ENCODE measurements around the gene VIPAS39.

The VIPAS39 gene

DNA sequence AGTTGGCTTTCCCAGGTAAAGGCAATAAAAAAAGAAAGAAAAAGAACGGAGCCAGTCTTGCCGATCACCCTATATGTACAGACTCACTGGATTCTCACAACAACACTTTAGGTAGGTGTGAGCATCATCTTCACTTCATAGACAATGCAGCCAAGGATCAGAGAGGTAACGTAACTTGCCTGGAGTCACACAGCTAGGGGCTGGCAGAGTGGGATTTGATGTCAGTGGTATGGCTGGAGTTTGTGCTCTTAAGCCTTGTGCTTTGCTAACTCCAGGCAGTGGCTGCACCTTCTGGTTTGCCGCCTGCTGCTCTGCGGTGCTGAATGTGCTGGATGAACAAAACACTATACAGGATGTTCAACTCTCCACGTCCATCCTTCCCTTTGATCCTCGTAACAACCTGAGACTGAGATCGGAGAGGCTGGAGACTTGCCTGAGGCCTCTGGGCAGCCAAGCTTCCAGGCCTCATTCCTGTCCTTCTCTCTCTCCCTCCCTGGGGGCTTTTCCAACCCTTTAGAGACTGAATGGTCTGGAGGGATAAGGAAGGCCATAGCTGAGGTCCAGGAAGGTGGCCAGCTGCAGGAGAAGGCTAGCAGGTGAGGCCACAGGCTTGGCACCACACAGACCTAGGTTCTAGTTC lies 33.1 kb upstream of the VIPAS39 start:
- TF ChIP-seq GLI4 (tag by site-specific recombination; IDR thresholded peaks at IDR 0.05) (no peak), ZNF366 (tag by site-specific recombination; conservative IDR thresholded peaks at IDR 0.05) (no peak), ZNF354C (tag by site-specific recombination; IDR thresholded peaks at IDR 0.05; ENCODE audit: borderline replicate concordance, low read depth) (no peak), SCRT1 (tag by site-specific recombination; IDR thresholded peaks at IDR 0.05; ENCODE audit: borderline replicate concordance) (no peak), ZNF596 (tag by site-specific recombination; IDR thresholded peaks at IDR 0.05) (no peak), ZNF157 (tag by site-specific recombination; IDR thresholded peaks at IDR 0.05) (no peak), ZNF610 (tag by site-specific recombination; IDR thresholded peaks at IDR 0.05; ENCODE audit: borderline replicate concordance) (no peak), KLF8 (tag by site-specific recombination; IDR thresholded peaks at IDR 0.05) (no peak), ZNF10 (tag by site-specific recombination; IDR thresholded peaks at IDR 0.05) (no peak)
- no peaks in the 10 kb centered on the region for H3K9me3 ChIP-seq (ENCODE audit: control insufficient read depth, insufficient read depth, low read depth, low read length)
- H3K27ac ChIP-seq (ENCODE audit: extremely low read depth, low read depth, low read length) = no peak overlapping the region
- CTCF ChIA-PET = no interaction called here
- no peaks in the 10 kb centered on the region for H3K36me3 ChIP-seq (ENCODE audit: control insufficient read depth in 2 of 2, insufficient read depth in 1 of 2, low read length in 2 of 2)
- no peaks in the 10 kb centered on the region for H3K4me1 ChIP-seq (ENCODE audit: control insufficient read depth, insufficient read depth, low read length)
- POLR2A ChIA-PET = no interaction called here
- no peak overlapping the region for H3K4me3 ChIP-seq (ENCODE audit: low read depth, low read length)

DNA sequence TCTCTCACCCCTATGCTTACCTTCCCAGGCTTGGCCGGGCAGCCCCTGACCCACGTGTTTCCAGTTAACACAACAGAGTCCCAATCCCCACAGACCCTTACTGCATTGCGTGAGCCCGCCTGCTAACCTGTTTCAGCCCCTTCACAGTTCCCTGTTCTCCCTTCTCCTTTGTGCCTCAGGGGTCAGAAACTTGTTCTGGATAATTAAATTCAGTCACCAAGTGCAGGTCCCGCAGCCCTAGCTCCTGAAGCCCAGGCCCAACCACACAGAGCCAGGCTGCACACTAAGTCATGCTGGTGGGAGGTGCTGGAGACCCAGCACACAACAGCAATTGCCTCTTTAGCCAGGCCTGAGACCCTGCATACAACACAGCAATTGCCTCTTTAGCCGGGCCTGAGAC lies 31.6 kb upstream of the VIPAS39 start:
- no peaks in the 10 kb centered on the region for H3K4me1 ChIP-seq (ENCODE audit: control insufficient read depth, insufficient read depth, low read length)
- ChIA-PET POLR2A (no interaction called here), CTCF (no interaction called here)
- no peak overlapping the region for H3K27ac ChIP-seq (ENCODE audit: extremely low read depth, low read depth, low read length)
- H3K36me3 ChIP-seq (ENCODE audit: control insufficient read depth in 2 of 2, insufficient read depth in 1 of 2, low read length in 2 of 2) = no peaks in the 10 kb centered on the region
- H3K4me3 ChIP-seq (ENCODE audit: low read depth, low read length) = no peak overlapping the region
- H3K9me3 ChIP-seq (ENCODE audit: control insufficient read depth, insufficient read depth, low read depth, low read length) = no peaks in the 10 kb centered on the region
- TF ChIP-seq ZFP3 (tag by site-specific recombination; IDR thresholded peaks at IDR 0.05; ENCODE audit: low read depth) = no peak
- TF ChIP-seq ZNF214 (tag by site-specific recombination; IDR thresholded peaks at IDR 0.05; ENCODE audit: borderline replicate concordance) = no peak
- TF ChIP-seq, protein P1, sequence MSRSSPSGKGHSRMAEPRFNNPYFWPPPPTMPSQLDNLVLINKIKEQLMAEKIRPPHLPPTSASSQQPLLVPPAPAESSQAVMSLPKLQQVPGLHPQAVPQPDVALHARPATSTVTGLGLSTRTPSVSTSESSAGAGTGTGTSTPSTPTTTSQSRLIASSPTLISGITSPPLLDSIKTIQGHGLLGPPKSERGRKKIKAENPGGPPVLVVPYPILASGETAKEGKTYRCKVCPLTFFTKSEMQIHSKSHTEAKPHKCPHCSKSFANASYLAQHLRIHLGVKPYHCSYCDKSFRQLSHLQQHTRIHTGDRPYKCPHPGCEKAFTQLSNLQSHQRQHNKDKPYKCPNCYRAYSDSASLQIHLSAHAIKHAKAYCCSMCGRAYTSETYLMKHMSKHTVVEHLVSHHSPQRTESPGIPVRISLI (tag by site-specific recombination; IDR thresholded peaks at IDR 0.05) = no peak
- TF ChIP-seq ZNF354C (tag by site-specific recombination; IDR thresholded peaks at IDR 0.05; ENCODE audit: borderline replicate concordance, low read depth) = no peak
- no peak for TF ChIP-seq TCF7L2 (IDR thresholded peaks at IDR 0.05; ENCODE audit: borderline replicate concordance, low read depth, low read length)
- no peak for TF ChIP-seq EGR2 (tag by site-specific recombination; IDR thresholded peaks at IDR 0.05; ENCODE audit: low read depth)
- TF ChIP-seq ZNF830 (tag by site-specific recombination; IDR thresholded peaks at IDR 0.05; ENCODE audit: low read depth) = no peak
- TF ChIP-seq GLIS2 (tag by site-specific recombination; IDR thresholded peaks at IDR 0.05) = no peak
- TF ChIP-seq, protein P2, sequence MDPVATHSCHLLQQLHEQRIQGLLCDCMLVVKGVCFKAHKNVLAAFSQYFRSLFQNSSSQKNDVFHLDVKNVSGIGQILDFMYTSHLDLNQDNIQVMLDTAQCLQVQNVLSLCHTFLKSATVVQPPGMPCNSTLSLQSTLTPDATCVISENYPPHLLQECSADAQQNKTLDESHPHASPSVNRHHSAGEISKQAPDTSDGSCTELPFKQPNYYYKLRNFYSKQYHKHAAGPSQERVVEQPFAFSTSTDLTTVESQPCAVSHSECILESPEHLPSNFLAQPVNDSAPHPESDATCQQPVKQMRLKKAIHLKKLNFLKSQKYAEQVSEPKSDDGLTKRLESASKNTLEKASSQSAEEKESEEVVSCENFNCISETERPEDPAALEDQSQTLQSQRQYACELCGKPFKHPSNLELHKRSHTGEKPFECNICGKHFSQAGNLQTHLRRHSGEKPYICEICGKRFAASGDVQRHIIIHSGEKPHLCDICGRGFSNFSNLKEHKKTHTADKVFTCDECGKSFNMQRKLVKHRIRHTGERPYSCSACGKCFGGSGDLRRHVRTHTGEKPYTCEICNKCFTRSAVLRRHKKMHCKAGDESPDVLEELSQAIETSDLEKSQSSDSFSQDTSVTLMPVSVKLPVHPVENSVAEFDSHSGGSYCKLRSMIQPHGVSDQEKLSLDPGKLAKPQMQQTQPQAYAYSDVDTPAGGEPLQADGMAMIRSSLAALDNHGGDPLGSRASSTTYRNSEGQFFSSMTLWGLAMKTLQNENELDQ (tag by site-specific recombination; IDR thresholded peaks at IDR 0.05; ENCODE audit: low read depth) = no peak
- no peak for TF ChIP-seq ZFHX2 (tag by site-specific recombination; conservative IDR thresholded peaks at IDR 0.05)
- TF ChIP-seq, protein P3, sequence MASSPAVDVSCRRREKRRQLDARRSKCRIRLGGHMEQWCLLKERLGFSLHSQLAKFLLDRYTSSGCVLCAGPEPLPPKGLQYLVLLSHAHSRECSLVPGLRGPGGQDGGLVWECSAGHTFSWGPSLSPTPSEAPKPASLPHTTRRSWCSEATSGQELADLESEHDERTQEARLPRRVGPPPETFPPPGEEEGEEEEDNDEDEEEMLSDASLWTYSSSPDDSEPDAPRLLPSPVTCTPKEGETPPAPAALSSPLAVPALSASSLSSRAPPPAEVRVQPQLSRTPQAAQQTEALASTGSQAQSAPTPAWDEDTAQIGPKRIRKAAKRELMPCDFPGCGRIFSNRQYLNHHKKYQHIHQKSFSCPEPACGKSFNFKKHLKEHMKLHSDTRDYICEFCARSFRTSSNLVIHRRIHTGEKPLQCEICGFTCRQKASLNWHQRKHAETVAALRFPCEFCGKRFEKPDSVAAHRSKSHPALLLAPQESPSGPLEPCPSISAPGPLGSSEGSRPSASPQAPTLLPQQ (tag by site-specific recombination; IDR thresholded peaks at IDR 0.05) = no peak

Data from HEK293 (cell line).